ENCODE results near the gene FAM227A.

DNA sequence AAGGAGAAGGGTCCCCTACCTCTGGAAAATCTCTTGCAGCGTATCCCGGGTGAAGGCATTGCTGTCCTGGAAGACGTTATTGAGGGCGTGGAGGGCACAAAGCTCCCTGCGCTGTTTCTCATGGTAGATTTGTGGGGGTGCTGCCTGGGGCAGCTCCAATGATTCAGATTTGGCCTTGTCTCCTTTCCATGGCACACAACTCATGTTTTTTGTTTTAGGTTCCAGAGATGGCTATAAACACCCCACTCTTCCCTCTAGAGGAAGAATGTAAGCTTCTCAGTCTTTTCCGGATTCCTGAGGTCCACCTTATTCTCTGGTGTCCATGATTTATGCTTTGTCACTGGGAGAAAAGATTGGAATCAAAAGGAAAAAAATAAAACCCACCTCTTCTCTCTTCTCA lies 43.6 kb upstream of the FAM227A start:
- TF ChIP-seq, protein P1, sequence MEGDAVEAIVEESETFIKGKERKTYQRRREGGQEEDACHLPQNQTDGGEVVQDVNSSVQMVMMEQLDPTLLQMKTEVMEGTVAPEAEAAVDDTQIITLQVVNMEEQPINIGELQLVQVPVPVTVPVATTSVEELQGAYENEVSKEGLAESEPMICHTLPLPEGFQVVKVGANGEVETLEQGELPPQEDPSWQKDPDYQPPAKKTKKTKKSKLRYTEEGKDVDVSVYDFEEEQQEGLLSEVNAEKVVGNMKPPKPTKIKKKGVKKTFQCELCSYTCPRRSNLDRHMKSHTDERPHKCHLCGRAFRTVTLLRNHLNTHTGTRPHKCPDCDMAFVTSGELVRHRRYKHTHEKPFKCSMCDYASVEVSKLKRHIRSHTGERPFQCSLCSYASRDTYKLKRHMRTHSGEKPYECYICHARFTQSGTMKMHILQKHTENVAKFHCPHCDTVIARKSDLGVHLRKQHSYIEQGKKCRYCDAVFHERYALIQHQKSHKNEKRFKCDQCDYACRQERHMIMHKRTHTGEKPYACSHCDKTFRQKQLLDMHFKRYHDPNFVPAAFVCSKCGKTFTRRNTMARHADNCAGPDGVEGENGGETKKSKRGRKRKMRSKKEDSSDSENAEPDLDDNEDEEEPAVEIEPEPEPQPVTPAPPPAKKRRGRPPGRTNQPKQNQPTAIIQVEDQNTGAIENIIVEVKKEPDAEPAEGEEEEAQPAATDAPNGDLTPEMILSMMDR (conservative IDR thresholded peaks at IDR 0.05) = no peak
- no peak for TF ChIP-seq ZFX (IDR thresholded peaks at IDR 0.05)

Measured in C4-2B (cell line).